ENCODE results near the gene ZNF474.

Gene ZNF474

DNA sequence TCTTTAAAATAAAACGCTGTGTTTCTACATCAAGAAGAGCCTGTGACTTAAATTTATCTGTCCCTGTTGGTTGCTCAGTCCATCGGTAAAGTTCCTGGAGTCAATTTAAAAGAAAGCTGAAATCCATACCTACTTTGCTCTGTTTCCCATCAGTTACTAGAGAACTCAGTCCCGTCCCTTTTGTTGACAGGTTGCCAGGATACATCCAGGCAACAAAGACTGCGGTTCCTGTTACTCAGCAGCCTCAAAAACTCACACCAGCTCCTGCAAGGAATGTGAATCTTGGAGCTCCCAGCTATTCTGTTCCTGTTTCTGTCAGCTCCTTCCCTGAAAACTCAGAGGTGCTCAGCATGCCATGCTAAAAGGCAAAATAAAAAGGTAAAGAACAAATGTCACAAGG is at the start of gene ZNF474:
ZNF474 (plus strand) TSS at position 241 of the 400 bp plus-strand sequence. CDS start 22,445 bp downstream, outside the sequence.
- Histone ChIP-seq H3K4me3 (ENCODE audit: low read depth in 1 of 2, low read length in 1 of 2) (no peak within 1 kb of the TSS), H3K4me1 (ENCODE audit: control insufficient read depth in 1 of 2, insufficient read depth in 1 of 2, low read depth in 1 of 2, low read length in 1 of 2) (no peaks in the 10 kb centered on the region), H3K27ac (no peak within 1 kb of the TSS), H3K27me3 (no peaks in the 10 kb centered on the region), H3K9me3 (no peaks in the 10 kb centered on the region), H3K36me3 (no peaks in the 10 kb centered on the region)
- TF ChIP-seq, protein P1, sequence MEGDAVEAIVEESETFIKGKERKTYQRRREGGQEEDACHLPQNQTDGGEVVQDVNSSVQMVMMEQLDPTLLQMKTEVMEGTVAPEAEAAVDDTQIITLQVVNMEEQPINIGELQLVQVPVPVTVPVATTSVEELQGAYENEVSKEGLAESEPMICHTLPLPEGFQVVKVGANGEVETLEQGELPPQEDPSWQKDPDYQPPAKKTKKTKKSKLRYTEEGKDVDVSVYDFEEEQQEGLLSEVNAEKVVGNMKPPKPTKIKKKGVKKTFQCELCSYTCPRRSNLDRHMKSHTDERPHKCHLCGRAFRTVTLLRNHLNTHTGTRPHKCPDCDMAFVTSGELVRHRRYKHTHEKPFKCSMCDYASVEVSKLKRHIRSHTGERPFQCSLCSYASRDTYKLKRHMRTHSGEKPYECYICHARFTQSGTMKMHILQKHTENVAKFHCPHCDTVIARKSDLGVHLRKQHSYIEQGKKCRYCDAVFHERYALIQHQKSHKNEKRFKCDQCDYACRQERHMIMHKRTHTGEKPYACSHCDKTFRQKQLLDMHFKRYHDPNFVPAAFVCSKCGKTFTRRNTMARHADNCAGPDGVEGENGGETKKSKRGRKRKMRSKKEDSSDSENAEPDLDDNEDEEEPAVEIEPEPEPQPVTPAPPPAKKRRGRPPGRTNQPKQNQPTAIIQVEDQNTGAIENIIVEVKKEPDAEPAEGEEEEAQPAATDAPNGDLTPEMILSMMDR (IDR thresholded peaks at IDR 0.05) = no peak

DNA sequence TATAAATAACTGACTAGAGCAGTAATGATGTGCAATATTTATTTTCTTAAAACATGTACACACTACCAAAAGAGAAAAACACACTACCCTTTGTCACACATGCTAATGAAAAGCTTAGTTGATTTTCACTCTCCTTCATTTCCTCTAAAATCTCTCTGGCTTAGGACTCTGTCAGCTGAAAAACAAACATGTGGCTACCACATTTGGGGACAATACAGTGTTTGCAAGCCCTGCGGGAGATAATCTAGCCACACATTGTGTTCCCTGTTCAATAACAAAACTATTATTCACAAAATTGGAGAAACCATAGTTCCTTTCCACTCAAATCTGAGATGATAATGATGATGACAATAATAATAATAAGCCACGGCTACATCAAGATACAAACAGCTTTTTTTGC is 47.8 kb upstream of the ZNF474 start:
- Histone ChIP-seq H3K4me1 (ENCODE audit: control insufficient read depth in 1 of 2, insufficient read depth in 1 of 2, low read depth in 1 of 2, low read length in 1 of 2) (peaks cover 13 to 18% of the 10 kb centered on the region in 2 experiments), H3K9me3 (no peaks in the 10 kb centered on the region), H3K4me3 (ENCODE audit: low read depth in 1 of 2, low read length in 1 of 2) (no peak overlapping the region), H3K27me3 (peaks cover 52% of the 10 kb centered on the region), H3K36me3 (no peaks in the 10 kb centered on the region), H3K27ac (no peak overlapping the region)
- TF ChIP-seq, protein P1 (IDR thresholded peaks at IDR 0.05) = no peak

DNA sequence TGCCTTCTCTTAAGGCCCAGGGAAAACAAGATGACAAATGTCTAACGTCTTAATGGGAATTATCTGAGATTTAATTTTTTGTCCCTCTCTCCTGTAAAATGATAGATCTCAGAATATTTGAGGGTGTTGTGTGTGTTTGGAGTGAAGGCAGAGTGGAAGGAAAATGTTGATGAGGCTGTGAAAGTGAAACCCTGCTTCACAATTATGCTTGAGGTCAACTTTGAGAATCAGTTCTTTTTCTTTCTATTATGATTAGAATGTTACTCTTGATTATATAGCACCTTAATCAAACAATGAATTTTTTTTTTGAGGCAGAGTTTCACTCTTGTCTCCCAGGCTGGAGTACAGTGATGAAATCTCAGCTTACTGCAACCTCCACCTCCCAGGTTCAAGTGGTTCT is 45.8 kb upstream of the ZNF474 start:
- Histone ChIP-seq H3K4me1 (ENCODE audit: control insufficient read depth in 1 of 2, insufficient read depth in 1 of 2, low read depth in 1 of 2, low read length in 1 of 2) (no peaks in the 10 kb centered on the region), H3K27me3 (peaks cover 32% of the 10 kb centered on the region), H3K27ac (no peak overlapping the region), H3K36me3 (no peaks in the 10 kb centered on the region), H3K9me3 (no peaks in the 10 kb centered on the region), H3K4me3 (ENCODE audit: low read depth in 1 of 2, low read length in 1 of 2) (no peak overlapping the region)
- TF ChIP-seq, protein P1 (IDR thresholded peaks at IDR 0.05) = no peak

DNA sequence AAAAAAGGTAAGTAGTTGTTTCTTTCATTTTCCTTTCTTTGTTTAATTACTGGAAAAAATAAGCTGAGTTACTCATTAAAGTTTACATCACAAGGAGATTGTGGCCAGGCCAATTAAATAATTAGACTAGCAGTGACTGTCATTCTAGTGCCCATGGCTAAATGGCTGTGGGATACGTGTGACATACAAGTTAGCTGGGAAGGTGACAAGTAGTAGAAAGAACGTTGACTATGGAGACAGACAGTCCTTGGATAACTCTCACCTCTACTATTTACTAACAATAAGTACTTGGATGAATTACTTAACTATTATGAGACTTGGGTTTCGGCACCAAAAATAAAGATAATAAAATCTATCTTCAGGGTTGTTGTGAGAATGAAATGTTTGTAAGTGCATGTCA is 44.3 kb upstream of the ZNF474 start:
- H3K36me3 ChIP-seq = no peaks in the 10 kb centered on the region
- no peaks in the 10 kb centered on the region for H3K4me1 ChIP-seq (ENCODE audit: control insufficient read depth in 1 of 2, insufficient read depth in 1 of 2, low read depth in 1 of 2, low read length in 1 of 2)
- no peaks in the 10 kb centered on the region for H3K9me3 ChIP-seq
- H3K27ac ChIP-seq = no peak overlapping the region
- peaks cover 17% of the 10 kb centered on the region for H3K27me3 ChIP-seq
- no peak overlapping the region for H3K4me3 ChIP-seq (ENCODE audit: low read depth in 1 of 2, low read length in 1 of 2)
- TF ChIP-seq, protein P1 (IDR thresholded peaks at IDR 0.05) = no peak

DNA sequence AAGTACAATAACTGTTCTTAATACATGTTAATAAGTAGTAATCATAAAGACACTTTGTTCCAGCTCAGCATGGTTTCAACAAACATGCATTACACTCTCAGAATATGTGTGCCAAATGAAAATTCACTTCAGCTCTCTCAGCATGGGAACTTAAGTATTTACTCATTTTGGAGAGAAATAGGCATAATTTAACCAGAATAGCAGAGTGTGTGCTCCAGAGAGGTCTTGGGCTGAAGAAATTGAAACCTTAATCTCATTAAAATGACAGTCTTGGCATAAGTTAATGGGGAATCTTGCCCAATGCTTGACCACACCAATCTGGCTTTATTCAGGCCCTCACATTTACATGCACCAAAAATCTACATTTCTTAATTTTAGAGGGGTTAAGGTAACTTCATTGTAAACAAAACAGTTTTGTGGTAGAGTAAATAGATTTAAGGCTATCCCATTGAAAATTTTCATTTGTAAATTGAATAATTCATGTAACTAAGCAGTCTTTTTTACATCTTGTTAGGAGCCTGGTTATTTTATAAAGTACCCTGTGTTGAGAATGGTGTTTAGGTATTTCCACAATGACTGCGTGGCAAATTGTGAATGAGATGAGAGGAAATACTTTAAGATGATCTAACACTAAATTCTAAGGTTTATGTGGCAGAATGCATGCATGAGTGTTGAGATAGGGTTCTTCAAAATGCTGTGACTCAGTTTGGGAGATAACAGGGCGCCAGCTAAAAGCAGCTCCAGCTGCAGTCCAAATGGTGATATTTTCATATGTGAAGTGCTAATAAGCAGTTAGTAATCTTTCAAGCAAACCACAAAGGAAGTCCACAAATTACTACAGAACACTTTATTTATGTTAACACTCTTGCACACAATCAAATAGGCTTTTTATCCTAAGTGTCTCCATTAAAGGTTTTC is 40.0 kb upstream of the ZNF474 start:
- no peaks in the 10 kb centered on the region for H3K9me3 ChIP-seq
- H3K27me3 ChIP-seq = no peaks in the 10 kb centered on the region
- no peak overlapping the region for H3K27ac ChIP-seq
- H3K4me3 ChIP-seq (ENCODE audit: low read depth in 1 of 2, low read length in 1 of 2) = no peak overlapping the region
- TF ChIP-seq, protein P1 (IDR thresholded peaks at IDR 0.05) = no peak
- H3K4me1 ChIP-seq (ENCODE audit: control insufficient read depth in 1 of 2, insufficient read depth in 1 of 2, low read depth in 1 of 2, low read length in 1 of 2) = no peaks in the 10 kb centered on the region
- no peaks in the 10 kb centered on the region for H3K36me3 ChIP-seq
